HG02852 (cell line): ENCODE results near the gene ARMC9.
A peak's percentile ranks its signal among the peaks of the same experiment; 100 is the strongest.

Source experiments
- ATAC-seq: cut with Tn5 transposase; IDR thresholded peaks from one replicate; pipeline ENCODE4 v1.9.1; 2021; ENCODE audit warnings: mild to moderate bottlenecking, moderate library complexity; ENCODE audit not compliant: unreplicated experiment

ARMC9 gene

DNA sequence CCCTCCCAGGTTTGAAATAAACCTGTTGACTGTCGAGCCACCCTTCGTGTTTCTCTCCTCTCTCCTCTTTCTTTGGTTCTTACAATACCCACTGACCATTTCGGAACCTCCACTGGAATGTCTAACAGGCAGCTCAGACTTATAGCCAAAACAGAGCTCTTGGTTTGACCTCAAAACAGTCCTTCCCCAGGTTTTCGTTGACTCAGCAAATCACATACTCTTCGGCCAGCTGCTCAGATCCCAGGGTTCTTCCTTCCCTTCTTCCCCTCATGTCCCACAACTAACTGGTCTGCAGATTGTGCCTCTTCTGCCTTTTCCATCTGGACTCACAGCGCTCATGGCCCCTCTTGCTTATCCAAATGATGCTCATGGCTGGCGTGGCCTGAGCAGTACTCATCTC is 4.7 kb downstream of the ARMC9 start:
- no peak for ATAC-seq

DNA sequence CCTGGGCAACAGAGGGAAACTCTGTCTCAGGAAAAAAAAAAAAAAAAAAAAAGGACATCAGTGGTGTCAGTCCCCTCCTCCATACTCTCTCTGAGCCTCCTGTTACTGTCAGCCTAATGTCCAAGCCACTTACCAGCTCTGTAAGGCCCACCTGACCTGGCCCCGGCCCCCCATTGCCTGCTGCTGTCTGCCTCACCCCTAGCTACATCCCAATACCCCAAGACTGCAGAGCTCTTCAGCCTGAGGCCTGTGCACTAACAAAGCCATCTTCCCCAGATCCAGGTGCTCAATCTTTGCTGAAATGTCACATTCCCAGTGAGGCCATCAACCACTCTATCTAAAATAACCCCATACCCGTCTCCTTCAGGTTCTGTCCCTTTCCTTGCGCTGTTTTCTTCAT is 5.7 kb downstream of the ARMC9 start:
- ATAC-seq: no peak

DNA sequence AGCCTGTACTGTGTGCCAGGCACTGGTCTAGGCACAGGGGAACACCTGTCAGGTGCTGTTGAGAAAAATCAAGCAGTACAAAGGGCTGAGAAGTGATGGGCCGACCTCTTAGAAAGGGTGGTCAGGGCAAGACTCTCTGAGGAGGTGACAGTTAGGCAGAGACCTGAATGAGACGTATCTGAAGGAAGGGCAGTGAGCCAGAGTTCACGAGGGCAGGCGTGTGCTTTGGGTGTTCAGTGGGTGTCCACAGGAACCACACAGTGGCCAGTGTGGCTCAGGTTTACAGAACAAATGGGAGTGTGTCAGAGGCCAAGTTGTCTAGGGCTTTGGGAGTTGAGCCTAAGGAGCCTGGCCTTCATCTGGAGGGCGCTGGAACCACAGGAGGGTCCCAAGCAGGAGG is 6.2 kb downstream of the ARMC9 start:
- no peak for ATAC-seq

DNA sequence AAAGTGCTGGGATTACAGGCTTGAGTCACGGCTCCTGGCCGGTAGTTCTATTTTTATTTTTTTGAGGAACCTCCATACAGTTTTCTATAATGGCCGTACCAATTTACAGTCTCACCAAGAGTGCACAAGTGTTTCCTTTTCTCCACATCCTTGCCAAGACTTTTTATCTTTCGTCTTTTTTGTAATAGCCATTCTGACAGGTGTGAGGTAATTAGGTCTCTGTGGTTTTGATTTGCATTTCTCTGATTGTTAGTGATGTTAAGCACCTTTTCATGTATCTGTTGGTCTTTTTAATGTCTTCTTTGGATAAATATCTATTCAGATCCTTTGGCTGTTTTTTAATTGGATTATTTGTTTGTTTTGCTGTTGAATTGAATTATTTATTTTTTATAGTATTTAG is 9.3 kb downstream of the ARMC9 start:
- no peak for ATAC-seq

DNA sequence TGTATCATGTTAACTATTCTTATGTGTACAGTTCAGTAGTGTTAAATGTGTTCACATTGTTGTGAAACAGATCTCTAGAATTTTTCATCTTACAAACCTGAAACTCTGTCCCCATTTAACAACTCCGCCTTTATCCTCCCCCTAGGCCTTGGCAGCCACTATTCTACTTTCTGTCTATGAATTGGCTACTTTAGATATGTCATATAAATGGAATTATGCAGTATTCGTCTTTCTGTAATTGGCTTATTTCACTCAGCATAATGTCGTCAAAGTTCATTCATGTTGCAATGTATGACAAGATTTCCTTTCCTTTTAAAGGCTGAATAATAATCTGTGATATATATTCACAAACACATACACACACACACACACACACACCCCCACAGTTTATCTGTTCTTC is 12.4 kb downstream of the ARMC9 start:
- ATAC-seq: no peak

DNA sequence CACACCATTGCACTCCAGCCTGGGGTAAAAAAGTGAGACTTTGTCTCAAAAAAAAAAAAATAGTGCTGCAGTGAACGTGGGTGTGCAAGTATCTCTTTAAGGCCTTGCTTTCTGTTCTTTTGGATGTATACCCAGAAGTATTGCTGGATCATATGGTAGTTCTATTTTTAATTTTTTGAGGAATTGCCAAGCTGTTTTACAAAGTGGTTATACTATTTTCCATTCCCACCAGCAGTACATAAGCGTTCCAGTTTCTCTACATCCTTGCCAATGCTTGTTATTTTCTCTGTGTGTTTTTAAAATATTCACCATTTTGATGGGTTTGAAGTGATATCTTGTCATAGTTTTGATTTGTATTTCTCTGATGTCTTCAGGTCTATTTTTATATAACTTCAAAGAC is 13.1 kb downstream of the ARMC9 start:
- ATAC-seq: no peak

DNA sequence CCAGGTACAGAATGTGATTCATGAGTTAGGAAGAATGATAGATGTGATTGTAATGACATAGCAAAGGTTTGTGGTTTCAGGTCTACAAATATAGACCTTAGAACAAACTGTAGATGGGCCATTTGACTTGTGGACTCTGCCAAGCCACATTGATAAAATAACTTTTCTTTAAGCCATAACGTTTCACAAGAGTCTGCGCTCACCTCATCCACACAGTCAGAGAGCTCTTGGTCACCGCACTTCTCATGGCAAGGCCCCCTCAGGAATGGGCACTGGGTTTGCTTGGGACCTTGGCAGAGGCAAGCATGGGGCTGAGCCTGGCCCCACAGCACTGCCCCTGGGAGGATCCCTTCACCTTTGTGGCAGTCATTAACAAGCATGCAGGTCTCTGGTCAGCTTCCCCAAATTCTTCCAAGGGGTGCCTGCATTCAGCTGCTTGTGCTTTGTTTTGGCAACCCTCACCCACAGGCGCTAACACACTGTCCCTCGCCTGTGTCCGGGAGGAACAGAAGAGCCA is 14.0 kb downstream of the ARMC9 start:
- no peak for ATAC-seq

DNA sequence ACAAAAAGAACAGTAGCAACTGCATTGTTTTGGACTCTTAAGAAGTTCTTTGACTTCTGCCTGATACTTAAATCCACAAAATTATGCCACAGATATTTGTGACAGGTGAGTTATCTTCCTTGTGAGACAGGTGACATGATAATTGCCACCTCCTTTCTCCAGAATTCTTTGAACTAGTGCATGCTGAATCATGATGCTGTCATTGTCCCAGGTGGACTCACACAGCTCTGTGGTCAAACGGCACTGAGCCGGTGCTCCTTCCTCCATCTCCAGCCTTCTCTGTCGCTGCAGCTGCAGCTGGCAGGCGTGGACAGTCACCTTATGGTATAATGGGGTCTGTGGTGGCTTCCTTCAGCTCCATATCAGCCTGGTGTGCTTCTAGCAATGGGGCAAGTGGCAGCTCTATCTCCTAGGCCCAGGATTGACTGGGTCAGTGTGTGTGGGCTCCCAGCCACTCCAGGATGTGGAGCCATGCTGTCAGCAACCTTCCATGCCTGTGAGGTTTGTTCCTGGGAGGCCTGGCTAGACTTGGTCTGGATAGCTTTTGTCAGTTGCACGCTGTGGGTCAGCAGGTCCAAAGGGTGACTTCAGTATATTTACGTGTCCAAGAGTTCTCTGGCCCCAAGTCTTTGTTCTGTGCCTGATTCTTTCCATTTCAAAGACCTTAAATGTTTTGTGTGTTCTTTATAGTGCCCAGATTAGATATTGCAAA is 15.7 kb downstream of the ARMC9 start:
- ATAC-seq: no peak

DNA sequence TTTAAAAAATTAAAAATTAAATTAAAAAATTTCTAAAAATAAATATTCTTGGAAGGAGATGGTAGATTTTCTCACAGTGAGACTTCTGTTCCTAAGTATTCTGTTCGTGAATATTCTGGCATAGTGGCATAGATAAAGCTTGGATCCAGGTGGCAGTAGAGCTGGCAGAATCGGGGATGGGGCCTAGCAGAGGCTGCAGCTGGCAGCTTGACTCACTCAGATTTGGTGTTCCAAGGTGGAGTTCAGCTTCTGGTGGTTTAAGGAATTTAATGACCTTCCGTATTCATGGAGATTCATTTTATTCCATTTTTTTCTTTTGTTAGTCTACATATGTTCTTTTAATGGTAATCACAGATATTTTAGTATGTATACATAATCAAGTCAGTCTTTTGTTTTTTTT is 19.9 kb downstream of the ARMC9 start:
- no peak for ATAC-seq

DNA sequence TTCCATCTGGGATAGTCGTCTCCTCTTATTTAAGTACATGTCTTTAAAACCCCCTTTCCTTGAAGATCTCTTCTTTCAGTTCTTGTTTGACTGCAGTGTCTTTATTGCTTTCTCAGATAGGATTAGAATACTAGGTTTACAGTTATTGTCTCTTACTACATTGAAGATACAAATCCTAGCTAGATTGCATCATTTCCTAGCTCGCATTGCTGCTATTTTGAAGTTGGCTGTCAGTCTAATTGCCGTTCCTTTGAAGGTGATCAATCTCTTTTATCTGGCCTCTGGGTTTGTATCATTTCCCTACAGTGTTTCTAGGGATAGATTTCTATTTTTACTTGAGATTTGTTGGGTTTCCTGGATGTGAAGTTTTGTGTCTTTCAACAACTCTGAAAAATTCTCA is 20.9 kb downstream of the ARMC9 start:
- no peak for ATAC-seq

DNA sequence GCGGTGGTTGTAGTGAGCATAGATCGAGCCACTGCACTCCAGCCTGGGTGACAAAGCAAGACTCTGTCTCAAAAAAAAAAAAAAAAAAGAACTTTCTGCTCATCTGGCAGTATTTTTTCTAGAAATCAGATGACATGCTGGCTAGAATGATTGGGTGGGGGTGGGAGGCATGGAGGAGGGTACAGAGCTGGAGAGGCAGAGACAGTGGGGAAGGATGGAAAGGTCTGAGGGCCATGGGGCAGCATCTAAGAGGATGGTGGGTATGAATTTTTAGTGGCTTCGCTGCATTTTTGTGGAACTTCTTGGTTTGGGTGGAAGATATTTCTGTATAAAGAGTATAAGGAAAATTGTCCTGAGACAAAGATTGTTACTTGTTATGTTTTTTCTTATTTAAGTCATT is 23.3 kb downstream of the ARMC9 start:
- ATAC-seq: no peak

DNA sequence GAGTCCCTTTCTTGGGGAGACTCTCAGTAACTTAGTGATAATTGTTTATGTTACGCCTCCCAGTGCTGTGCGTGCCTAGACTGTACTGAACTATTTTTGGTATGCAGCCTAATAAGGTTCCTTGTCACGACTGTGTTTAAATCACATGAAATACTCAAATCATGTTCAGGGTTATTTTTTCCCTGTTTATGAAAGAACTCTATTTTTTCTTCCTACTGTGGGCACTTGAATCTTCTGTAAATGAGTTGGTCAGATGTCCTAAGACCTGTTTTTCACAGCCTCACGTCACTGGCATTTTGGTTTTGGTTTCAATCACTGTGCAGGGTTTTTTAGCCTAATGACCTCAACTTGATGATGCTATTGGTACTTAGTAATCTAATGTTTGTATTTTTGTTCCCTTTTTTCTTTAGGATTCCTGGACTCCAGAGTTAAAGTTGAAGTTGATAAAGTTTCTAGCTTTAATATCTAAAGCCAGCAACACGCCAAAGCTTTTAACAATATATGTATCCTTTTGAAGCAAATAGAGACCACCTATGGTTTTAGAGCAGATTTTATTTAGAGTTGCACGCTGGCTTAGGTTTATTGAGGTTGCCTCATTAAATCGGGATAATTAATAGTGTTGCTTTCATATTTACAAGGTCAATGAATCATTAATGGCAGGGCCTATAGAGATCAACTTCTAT is 24.0 kb downstream of the ARMC9 start:
- ATAC-seq: peak; percentile 74

DNA sequence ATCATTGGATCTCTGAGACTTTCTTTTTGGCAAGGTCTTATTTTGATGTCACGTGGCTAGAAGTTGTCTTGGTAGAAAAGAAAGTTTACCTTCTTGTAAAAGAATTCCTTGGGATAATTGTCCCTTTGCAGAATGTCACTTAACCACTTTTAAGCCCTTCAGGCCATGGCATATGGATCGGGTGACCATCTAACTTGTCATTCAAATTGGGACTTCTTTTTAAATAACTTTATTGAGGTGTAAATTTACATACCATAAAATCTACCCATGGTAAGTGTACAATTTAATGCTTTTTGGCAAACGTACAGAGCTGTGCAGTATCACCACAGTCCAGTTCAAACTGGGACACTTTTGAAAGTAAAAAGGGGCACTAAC is 24.6 kb downstream of the ARMC9 start:
- no peak for ATAC-seq

DNA sequence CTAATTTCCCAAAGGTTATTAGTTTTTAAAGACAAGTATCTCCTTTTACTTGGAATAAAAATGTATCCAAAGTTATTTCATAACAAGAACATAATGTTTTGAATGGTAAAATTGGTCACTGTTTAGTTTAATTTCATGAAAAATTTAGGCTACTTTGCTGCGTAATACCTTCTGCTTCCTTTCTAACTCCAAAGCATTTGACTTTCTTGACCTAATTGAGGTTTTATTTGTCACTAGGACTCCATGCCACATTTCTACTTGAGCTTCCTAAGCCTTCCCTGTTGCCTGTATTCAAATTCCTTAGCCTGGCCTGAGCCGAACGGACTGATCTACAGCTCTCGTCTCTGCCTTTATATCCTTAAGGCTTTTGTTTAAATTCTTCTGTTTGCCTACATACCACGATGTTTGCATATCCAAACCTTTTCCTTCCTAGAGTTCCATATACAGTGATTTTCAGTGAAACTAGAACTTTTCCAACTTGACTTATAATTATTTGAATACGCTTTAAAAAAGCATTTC is 25.1 kb downstream of the ARMC9 start:
- no peak for ATAC-seq

DNA sequence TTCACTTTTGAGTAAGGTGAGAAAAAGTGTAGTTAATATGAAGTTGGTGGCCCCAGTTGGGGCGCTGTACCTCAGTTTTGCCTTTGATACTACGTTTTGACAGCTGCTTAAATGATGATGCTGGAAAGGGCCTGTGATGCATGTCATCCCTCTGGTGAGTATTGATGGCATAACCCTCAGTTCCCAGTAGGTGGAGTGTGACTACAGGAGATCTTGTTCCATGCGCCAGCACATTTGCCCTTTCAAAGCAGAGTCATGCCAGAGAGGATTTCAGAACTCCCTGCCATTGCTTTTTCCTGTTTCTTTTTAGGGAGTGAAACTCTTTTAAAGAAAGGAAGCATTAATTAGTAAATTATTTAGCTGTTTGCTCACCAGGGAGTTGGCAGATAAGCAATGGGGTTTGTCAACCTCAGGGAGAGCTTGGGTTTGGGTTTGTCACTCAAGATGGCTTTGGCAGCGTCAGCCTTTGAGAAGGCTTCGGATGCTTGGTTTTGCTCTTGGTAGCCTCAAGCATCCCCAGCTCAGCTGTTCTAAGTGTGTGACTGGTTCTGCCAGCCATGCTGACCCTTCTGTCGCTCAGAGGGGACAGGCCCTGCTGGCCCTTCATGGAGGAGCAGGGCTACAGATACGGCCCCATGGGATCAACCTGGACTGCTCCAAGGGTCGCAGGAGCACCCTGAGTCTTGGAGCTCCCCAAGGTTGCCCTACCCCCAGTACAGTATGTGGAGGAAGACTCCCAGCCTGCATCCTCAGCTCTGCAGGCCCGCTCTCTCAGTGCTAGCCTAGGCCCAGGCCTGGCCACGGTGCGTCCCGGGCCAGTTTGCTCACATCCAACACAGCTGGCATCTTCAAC is 29.1 kb downstream of the ARMC9 start:
- peak; percentile 49 for ATAC-seq

DNA sequence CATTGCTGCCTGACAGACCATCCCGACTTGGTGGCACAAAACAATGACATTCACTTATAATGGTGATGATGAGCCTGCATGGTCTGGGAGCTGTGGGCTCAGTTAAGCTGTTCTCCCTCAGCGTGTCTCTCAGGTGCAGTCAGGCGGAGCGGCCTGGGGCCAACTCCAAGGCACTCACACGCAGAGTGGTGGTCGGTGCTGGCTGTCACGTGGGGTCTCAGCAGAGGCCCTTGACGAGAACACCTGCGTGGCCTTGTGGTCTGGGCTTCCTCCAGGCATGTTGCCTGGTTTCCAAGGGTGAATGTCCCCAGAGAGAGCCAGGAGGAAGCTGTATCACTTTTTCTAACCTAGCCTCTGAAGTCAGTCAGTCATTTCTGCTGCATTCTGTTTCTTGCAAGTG is 29.8 kb downstream of the ARMC9 start:
- ATAC-seq: peak; percentile 84

DNA sequence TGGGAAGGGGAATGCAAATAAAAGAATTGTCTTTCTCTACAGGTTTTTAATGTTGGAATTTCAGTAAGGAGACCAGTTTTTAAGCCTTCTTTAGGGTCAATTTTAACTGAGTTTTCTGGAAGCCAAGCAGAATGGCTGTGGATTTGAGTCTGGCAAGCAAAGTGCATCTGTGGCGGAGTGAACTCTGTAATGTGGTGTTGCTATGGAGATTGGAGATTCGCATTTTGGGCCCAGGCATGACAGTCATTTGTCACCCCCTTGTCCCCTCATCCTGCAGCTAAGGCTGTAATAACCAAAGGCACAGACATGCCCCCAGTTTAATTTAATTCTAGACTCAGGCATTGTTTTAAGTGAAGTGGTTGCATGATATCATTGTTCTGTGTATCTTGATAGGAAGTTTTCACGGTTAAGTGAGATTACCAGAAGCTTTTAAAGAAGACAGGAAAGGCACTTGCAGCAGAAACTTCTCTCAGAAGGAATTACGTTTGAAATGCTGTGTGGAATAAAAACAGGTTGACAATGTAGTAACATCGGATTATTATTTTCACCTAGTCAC is 30.6 kb downstream of the ARMC9 start:
- no peak for ATAC-seq

DNA sequence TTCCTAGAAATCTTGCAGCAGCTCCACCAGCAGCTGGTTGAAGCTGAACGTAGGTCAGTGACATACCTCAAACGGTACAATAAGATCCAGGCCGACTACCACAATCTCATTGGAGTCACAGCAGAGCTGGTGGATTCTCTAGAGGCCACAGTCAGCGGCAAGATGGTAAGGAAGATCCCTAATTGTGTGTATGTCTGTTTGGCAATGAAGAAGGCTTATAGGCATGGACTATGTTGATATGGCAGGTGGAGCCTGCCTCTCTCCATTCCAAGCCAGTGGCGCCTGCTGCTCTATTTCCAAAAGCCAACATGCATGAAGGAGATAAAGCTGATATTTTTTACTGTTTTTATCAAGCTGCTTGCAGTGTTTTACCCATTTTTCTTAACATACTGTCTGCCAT is 36.8 kb downstream of the ARMC9 start:
- ATAC-seq: no peak

DNA sequence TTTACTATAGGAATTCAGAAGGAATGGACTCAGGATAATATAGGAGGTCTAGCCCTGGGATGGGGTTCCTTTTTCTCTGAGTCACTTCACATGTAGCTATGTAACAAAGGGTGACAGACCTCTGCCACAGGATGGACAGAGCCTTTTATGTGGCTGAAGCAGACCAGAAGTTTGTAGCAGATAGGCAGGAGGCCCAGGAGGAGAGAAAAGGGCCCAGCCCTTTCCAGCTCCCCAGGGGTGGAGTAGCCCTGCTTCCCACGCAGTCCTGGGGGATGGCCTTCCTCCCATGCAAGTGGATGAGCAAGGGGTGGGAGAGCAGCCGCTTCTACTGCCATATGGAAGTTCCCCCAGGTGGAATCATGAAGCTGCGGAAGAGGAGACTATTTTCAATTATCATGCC is 40.3 kb downstream of the ARMC9 start:
- no peak for ATAC-seq

DNA sequence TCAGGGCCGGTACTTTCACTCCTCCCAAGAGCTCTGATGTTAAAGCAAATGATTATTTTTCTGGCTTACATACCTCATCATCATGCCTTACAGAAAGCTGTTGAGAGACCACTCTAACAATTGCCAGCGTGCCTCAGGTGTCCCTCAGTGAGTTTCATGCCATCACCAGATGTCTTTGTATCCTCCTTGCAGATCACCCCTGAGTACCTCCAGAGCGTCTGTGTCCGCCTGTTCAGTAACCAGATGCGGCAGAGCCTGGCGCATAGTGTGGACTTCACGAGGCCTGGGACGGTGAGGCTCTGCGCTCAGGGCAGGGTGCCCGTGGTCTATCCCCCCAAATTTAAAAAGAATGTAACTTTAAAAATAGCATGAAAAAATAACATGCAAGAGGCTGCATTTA is 41.3 kb downstream of the ARMC9 start:
- no peak for ATAC-seq
